HCT116 (cell line): ENCODE results near the gene TAF1D. TPM values are rescaled to one million over a fixed set of nuclear protein-coding genes. Genes with fewer than 3 reads are reported as not detected.
"Not testable (repeated sequence)": the region's sequence is repeated elsewhere in the genome, so short reads cannot be mapped to it uniquely, and the experiment has no call there.

Experiments used
- ATAC-seq: fragments of 200-7000 bp; cut with Tn5 transposase; 2 replicates; pipeline ENCODE4 v1.9.1; 2020; ENCODE audit warnings: mild to moderate bottlenecking, moderate library complexity
- BruUV-seq: library from RNA; stranded (reverse); fragments of 400-500 nt; replicated peaks from 2 replicates; lab custom pipeline; 2021; lab: Mats Ljungman, UMichigan
- CTCF ChIA-PET: fragments of 300-600 bp; sonication (Branson Sonifier 250); formaldehyde crosslinking; loops from one replicate; lab custom pipeline; 2021; ENCODE audit warnings: antibody characterized with exemption; lab: Charles Lee
- POLR2A ChIA-PET: fragments of 300-600, 350-600 bp; sonication (Branson Sonifier 250); formaldehyde crosslinking; loops from one replicate; lab custom pipeline; 2021; ENCODE audit warnings: antibody characterized with exemption; lab: Charles Lee
- RAD21 ChIA-PET, 2 experiments: fragments of 300-600 bp; sonication (Branson Sonifier 250); formaldehyde crosslinking; loops; one replicate each; lab custom pipeline; 2023; ENCODE audit warnings: low total read pairs in 2 of 2; ENCODE audit not compliant: uncharacterized antibody in 2 of 2, unreplicated experiment in 2 of 2, low non-redundant PET in 1 of 2; lab: Charles Lee
- DNase-seq: peaks from one replicate; pipeline ENCODE4 v3.0.0-alpha.2; 2010; ENCODE audit warnings: low read depth, low spot score
- H2AFZ ChIP-seq: fragments of 200-600 bp; shearing (Covaris generic), sonication (generic); 2 replicates; pipeline ENCODE4 v1.6.1; 2017; ENCODE audit warnings: low read depth, mixed run types, mixed read lengths, antibody characterized with exemption, low read length; ENCODE audit not compliant: poor library complexity, severe bottlenecking
- H3K27ac ChIP-seq: 2 replicates; pipeline ENCODE4 v1.5.1; 2012; ENCODE audit warnings: low read depth, low read length
- H3K27me3 ChIP-seq: fragments of 200-600 bp; sonication (generic); 2 replicates; pipeline ENCODE4 v1.6.1; 2016; ENCODE audit warnings: mixed run types, low read length, mixed read lengths; ENCODE audit not compliant: insufficient read depth
- H3K36me3 ChIP-seq, 2 experiments: fragments of 200-500 bp in 1 of 2; fragments of 200-600 bp in 1 of 2; sonication (Bioruptor generic) in 1 of 2; sonication (generic) in 1 of 2; 2 replicates each; pipeline versions ENCODE4 v1.5.1 to v1.6.1; 2014 to 2016; ENCODE audit warnings: low read length in 2 of 2, inconsistent platforms in 1 of 2, mixed read lengths in 1 of 2, mixed run types in 1 of 2; ENCODE audit not compliant: insufficient read depth in 2 of 2, control insufficient read depth in 1 of 2
- H3K4me1 ChIP-seq, 2 experiments: fragments of 200-600 bp in 1 of 2; sonication (generic) in 1 of 2; 2 replicates each; pipeline versions ENCODE4 v1.5.1 to v1.6.1; 2012 to 2017; ENCODE audit warnings: low read length in 2 of 2, inconsistent platforms in 1 of 2, mild to moderate bottlenecking in 1 of 2, mixed read lengths in 1 of 2, mixed run types in 1 of 2, moderate library complexity in 1 of 2; ENCODE audit not compliant: insufficient read depth in 2 of 2, control insufficient read depth in 1 of 2
- H3K4me2 ChIP-seq: fragments of 200-600 bp; sonication (generic); 2 replicates; pipeline ENCODE4 v1.6.1; 2017; ENCODE audit warnings: mixed run types, low read length, mixed read lengths
- H3K4me3 ChIP-seq, 2 experiments: fragments of 200-600 bp in 1 of 2; sonication (generic) in 1 of 2; replicated peaks in 1 of 2; 2 replicates each; pipeline ENCODE4 v1.5.1; 2011 to 2016; ENCODE audit warnings: low read length in 2 of 2, control low read depth in 1 of 2, low read depth in 1 of 2, mild to moderate bottlenecking in 1 of 2, mixed read lengths in 1 of 2, mixed run types in 1 of 2
- H3K79me2 ChIP-seq: fragments of 200-600 bp; sonication (generic); 2 replicates; pipeline ENCODE4 v1.6.1; 2017; ENCODE audit warnings: mild to moderate bottlenecking, mixed run types, low read length, moderate library complexity, mixed read lengths; ENCODE audit not compliant: insufficient read depth
- H3K9ac ChIP-seq: fragments of 200-600 bp; sonication (generic); 2 replicates; pipeline ENCODE4 v1.6.1; 2016; ENCODE audit warnings: low read length, mixed read lengths
- H3K9me2 ChIP-seq: fragments of 200-600 bp; sonication (generic), shearing (Covaris generic); 2 replicates; pipeline ENCODE4 v1.6.1; 2017; ENCODE audit warnings: mixed run types, mild to moderate bottlenecking, moderate library complexity; ENCODE audit not compliant: insufficient read depth
- H3K9me3 ChIP-seq, 2 experiments: fragments of 200-500 bp in 1 of 2; fragments of 200-600 bp in 1 of 2; sonication (Bioruptor generic) in 1 of 2; sonication (generic) in 1 of 2; 2 replicates each; pipeline ENCODE4 v1.6.1; 2014 to 2017; ENCODE audit warnings: low read length in 2 of 2, mixed read lengths in 2 of 2, inconsistent platforms in 1 of 2, low read depth in 1 of 2, mild to moderate bottlenecking in 1 of 2, mixed run types in 1 of 2, moderate library complexity in 1 of 2; ENCODE audit not compliant: control insufficient read depth in 1 of 2, insufficient read depth in 1 of 2
- H4K20me1 ChIP-seq: fragments of 200-600 bp; sonication (generic), shearing (Covaris generic); 2 replicates; pipeline ENCODE4 v1.6.1; 2017; ENCODE audit warnings: mixed run types, mild to moderate bottlenecking, moderate library complexity; ENCODE audit not compliant: insufficient read depth
- ELF1 ChIP-seq: IDR thresholded peaks from 2 replicates; pipeline ENCODE4 v1.6.1; 2012; ENCODE audit warnings: low read depth, borderline replicate concordance
- EZH2 ChIP-seq: fragments of 200-600 bp; sonication (generic); IDR thresholded peaks from 2 replicates; pipeline ENCODE4 v1.6.1; 2017; ENCODE audit warnings: antibody characterized with exemption, mixed run types
- POLR2A ChIP-seq: IDR thresholded peaks from 2 replicates; pipeline ENCODE4 v1.7.0; 2011; ENCODE audit warnings: borderline replicate concordance; ENCODE audit not compliant: insufficient read depth, insufficient read length; ENCODE audit errors: extremely low read depth
- RAD21 ChIP-seq: IDR thresholded peaks from 2 replicates; pipeline ENCODE4 v1.6.1; 2012; ENCODE audit warnings: low read depth, mild to moderate bottlenecking
- SIN3A ChIP-seq: IDR thresholded peaks from 2 replicates; pipeline ENCODE4 v1.6.1; 2012; ENCODE audit warnings: low read depth
- SRF ChIP-seq: IDR thresholded peaks from 2 replicates; pipeline ENCODE4 v1.6.1; 2012; ENCODE audit warnings: low read depth
- TCF7L2 ChIP-seq: IDR thresholded peaks from 2 replicates; pipeline ENCODE4 v1.7.0; 2011; ENCODE audit warnings: borderline replicate concordance, inconsistent platforms; ENCODE audit not compliant: insufficient read depth, insufficient read length; ENCODE audit errors: extremely low read depth
- ZNF274 ChIP-seq: fragments of 200-500 bp; sonication (Bioruptor generic); IDR thresholded peaks from 2 replicates; pipeline ENCODE4 v1.6.1; 2014; ENCODE audit warnings: mild to moderate bottlenecking, low read depth, low read length, inconsistent platforms
- intact Hi-C: fragments of 100-400 bp; cut with micrococcal nuclease; formaldehyde crosslinking; loops from 2 replicates; pipeline ENCODE4 v1.10.0; 2022
- total RNA-seq: library from RNA; stranded (reverse); gene quantifications from one replicate; pipeline ENCODE4 v1.2.1, GENCODE V29; 2021; ENCODE audit not compliant: unreplicated experiment
- TF ChIP-seq, protein P1 (sequence below): IDR thresholded peaks from 2 replicates; pipeline ENCODE4 v1.6.1; 2011; ENCODE audit warnings: mild to moderate bottlenecking, low read length, moderate library complexity; ENCODE audit not compliant: insufficient replicate concordance; ENCODE audit errors: extremely low read depth
- TF ChIP-seq, protein P2 (sequence below), 3 experiments: fragments of 200-600 bp in 1 of 3; sonication (generic) in 1 of 3; IDR thresholded peaks in 2 of 3; conservative IDR thresholded peaks in 1 of 3; 2 replicates each; pipeline ENCODE4 v1.5.1; 2012 to 2017; ENCODE audit warnings: low read depth in 2 of 3, low read length in 2 of 3, antibody characterized with exemption in 1 of 3, borderline replicate concordance in 1 of 3, control low read depth in 1 of 3, mild to moderate bottlenecking in 1 of 3, mixed read lengths in 1 of 3, mixed run types in 1 of 3, moderate library complexity in 1 of 3; ENCODE audit not compliant: insufficient read depth in 1 of 3
- TF ChIP-seq, protein P3 (sequence below): IDR thresholded peaks from 2 replicates; pipeline ENCODE4 v1.6.1; 2012; ENCODE audit warnings: low read depth

The TAF1D gene
- total RNA-seq, 1 experiment from 2014 or later: 267 TPM

- ChIA-PET CTCF (no interaction called here), POLR2A (no interaction called here), RAD21 (no interaction called here)
- Histone ChIP-seq H4K20me1 (no peaks in the 10 kb centered on the region), H3K9ac (no peak overlapping the region), H3K27ac (no peak overlapping the region), H3K4me2 (no peak overlapping the region), H3K27me3 (no peaks in the 10 kb centered on the region), H3K9me3 (no peaks in the 10 kb centered on the region), H2AFZ (no peak overlapping the region), H3K9me2 (no peaks in the 10 kb centered on the region), H3K36me3 (peaks cover 0 to 17% of the 10 kb centered on the region in 2 experiments; a peak in 2 of 4 replicates), H3K79me2 (no peaks in the 10 kb centered on the region), H3K4me1 (no peaks in the 10 kb centered on the region), H3K4me3 (no peak overlapping the region)
- DNase-seq (no peak), ATAC-seq (no peak)
- TF ChIP-seq ZNF274: no peak
- TF ChIP-seq, protein P1, sequence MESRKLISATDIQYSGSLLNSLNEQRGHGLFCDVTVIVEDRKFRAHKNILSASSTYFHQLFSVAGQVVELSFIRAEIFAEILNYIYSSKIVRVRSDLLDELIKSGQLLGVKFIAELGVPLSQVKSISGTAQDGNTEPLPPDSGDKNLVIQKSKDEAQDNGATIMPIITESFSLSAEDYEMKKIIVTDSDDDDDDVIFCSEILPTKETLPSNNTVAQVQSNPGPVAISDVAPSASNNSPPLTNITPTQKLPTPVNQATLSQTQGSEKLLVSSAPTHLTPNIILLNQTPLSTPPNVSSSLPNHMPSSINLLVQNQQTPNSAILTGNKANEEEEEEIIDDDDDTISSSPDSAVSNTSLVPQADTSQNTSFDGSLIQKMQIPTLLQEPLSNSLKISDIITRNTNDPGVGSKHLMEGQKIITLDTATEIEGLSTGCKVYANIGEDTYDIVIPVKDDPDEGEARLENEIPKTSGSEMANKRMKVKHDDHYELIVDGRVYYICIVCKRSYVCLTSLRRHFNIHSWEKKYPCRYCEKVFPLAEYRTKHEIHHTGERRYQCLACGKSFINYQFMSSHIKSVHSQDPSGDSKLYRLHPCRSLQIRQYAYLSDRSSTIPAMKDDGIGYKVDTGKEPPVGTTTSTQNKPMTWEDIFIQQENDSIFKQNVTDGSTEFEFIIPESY: no peak
- no peak for TF ChIP-seq SIN3A
- TF ChIP-seq POLR2A: no peak
- no peak for TF ChIP-seq SRF
- TF ChIP-seq, protein P2, sequence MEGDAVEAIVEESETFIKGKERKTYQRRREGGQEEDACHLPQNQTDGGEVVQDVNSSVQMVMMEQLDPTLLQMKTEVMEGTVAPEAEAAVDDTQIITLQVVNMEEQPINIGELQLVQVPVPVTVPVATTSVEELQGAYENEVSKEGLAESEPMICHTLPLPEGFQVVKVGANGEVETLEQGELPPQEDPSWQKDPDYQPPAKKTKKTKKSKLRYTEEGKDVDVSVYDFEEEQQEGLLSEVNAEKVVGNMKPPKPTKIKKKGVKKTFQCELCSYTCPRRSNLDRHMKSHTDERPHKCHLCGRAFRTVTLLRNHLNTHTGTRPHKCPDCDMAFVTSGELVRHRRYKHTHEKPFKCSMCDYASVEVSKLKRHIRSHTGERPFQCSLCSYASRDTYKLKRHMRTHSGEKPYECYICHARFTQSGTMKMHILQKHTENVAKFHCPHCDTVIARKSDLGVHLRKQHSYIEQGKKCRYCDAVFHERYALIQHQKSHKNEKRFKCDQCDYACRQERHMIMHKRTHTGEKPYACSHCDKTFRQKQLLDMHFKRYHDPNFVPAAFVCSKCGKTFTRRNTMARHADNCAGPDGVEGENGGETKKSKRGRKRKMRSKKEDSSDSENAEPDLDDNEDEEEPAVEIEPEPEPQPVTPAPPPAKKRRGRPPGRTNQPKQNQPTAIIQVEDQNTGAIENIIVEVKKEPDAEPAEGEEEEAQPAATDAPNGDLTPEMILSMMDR (IDR thresholded peaks at IDR 0.05 in 2 of 3, conservative IDR thresholded peaks at IDR 0.05 in 1 of 3; ENCODE audit: borderline replicate concordance in 1 of 3, insufficient read depth in 1 of 3, low read depth in 2 of 3, low read length in 2 of 3): no peak
- TF ChIP-seq, protein P3, sequence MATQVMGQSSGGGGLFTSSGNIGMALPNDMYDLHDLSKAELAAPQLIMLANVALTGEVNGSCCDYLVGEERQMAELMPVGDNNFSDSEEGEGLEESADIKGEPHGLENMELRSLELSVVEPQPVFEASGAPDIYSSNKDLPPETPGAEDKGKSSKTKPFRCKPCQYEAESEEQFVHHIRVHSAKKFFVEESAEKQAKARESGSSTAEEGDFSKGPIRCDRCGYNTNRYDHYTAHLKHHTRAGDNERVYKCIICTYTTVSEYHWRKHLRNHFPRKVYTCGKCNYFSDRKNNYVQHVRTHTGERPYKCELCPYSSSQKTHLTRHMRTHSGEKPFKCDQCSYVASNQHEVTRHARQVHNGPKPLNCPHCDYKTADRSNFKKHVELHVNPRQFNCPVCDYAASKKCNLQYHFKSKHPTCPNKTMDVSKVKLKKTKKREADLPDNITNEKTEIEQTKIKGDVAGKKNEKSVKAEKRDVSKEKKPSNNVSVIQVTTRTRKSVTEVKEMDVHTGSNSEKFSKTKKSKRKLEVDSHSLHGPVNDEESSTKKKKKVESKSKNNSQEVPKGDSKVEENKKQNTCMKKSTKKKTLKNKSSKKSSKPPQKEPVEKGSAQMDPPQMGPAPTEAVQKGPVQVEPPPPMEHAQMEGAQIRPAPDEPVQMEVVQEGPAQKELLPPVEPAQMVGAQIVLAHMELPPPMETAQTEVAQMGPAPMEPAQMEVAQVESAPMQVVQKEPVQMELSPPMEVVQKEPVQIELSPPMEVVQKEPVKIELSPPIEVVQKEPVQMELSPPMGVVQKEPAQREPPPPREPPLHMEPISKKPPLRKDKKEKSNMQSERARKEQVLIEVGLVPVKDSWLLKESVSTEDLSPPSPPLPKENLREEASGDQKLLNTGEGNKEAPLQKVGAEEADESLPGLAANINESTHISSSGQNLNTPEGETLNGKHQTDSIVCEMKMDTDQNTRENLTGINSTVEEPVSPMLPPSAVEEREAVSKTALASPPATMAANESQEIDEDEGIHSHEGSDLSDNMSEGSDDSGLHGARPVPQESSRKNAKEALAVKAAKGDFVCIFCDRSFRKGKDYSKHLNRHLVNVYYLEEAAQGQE: no peak
- TF ChIP-seq TCF7L2: no peak
- no peak for TF ChIP-seq RAD21
- no peak for TF ChIP-seq EZH2
- no peak for TF ChIP-seq ELF1
- no TSS peak for BruUV-seq
- intact Hi-C loops: no loop called here
Observed at GRCh38 chr11:93761910-93762309, 20.6 kb upstream of the TAF1D start.

GRCh38 chr11:93759123-93759522 lies 17.8 kb upstream of the TAF1D start:
- H3K9me3 ChIP-seq, H3K9me2 ChIP-seq, ATAC-seq, H4K20me1 ChIP-seq, POLR2A ChIA-PET, H3K27me3 ChIP-seq, H3K9ac ChIP-seq, H3K27ac ChIP-seq, RAD21 ChIA-PET, H2AFZ ChIP-seq, CTCF ChIA-PET, BruUV-seq, H3K4me1 ChIP-seq, DNase-seq, H3K4me2 ChIP-seq, H3K4me3 ChIP-seq, intact Hi-C loops, H3K79me2 ChIP-seq: not testable (repeated sequence)
- H3K36me3 ChIP-seq: peaks cover 5 to 24% of the 10 kb centered on the region in 2 experiments; a peak in 2 of 4 replicates
